Endothelial cell of umbilical vein (primary cell): ENCODE measurements around the gene RAD51B. TPM values are rescaled to one million over a fixed set of nuclear protein-coding genes. Genes with fewer than 3 reads are reported as not detected.

ENCODE experiments used
- BruUV-seq: library from RNA; stranded (reverse); fragments of 400-500 nt; replicated peaks from 2 replicates; lab custom pipeline; 2021; lab: Mats Ljungman, UMichigan
- CTCF ChIA-PET: fragments of 300-600, 350-600 bp; sonication (Branson Sonifier 250); formaldehyde crosslinking; loops from one replicate; lab custom pipeline; 2021; ENCODE audit warnings: antibody characterized with exemption, inconsistent platforms; lab: Charles Lee
- POLR2A ChIA-PET: fragments of 300-600, 350-600 bp; sonication (Branson Sonifier 250); formaldehyde crosslinking; loops from one replicate; lab custom pipeline; 2021; ENCODE audit warnings: antibody characterized with exemption, inconsistent platforms; lab: Charles Lee
- DNase-seq: peaks from one replicate; pipeline ENCODE4 v3.0.0-alpha.2; 2011; ENCODE audit warnings: low read depth, low spot score
- FAIRE-seq: peaks from 2 replicates; lab custom pipeline; 2011; peaks lifted over from hg19 to GRCh38; lab: Jason Lieb, UNC
- H2AFZ ChIP-seq: 2 replicates; pipeline ENCODE4 v1.6.0; 2012; ENCODE audit warnings: low read depth, low read length, control low read depth, inconsistent platforms
- H3K27ac ChIP-seq: 2 replicates; pipeline ENCODE4 v1.5.1; 2011; ENCODE audit warnings: low read depth, mild to moderate bottlenecking, control low read depth, low read length, moderate library complexity; ENCODE audit not compliant: insufficient read depth
- H3K27me3 ChIP-seq, 2 experiments: 2 replicates each; pipeline versions ENCODE4 v1.6.0 to v1.6.1; 2011; ENCODE audit warnings: low read length in 2 of 2, mixed read lengths in 1 of 2; ENCODE audit not compliant: control insufficient read depth in 2 of 2, insufficient read depth in 2 of 2
- H3K36me3 ChIP-seq, 2 experiments: 2 replicates in 1 of 2; 3 replicates in 1 of 2; pipeline ENCODE4 v1.5.1; 2011; ENCODE audit warnings: low read length in 2 of 2, mild to moderate bottlenecking in 1 of 2, moderate library complexity in 1 of 2; ENCODE audit not compliant: control insufficient read depth in 2 of 2, insufficient read depth in 2 of 2; ENCODE audit errors: extremely low read depth in 1 of 2
- H3K4me1 ChIP-seq: 3 replicates; pipeline ENCODE4 v1.5.1; 2011; ENCODE audit warnings: mild to moderate bottlenecking, low read length; ENCODE audit not compliant: control insufficient read depth, insufficient read depth; ENCODE audit errors: extremely low read depth
- H3K4me2 ChIP-seq: 2 replicates; pipeline ENCODE4 v1.6.1; 2011; ENCODE audit warnings: low read length, control low read depth, mixed read lengths; ENCODE audit not compliant: insufficient read depth
- H3K4me3 ChIP-seq, 3 experiments: fragments of 200-600 bp in 1 of 3; sonication (generic), shearing (Covaris generic) in 1 of 3; replicated peaks in 1 of 3; 2 replicates each; pipeline ENCODE4 v1.5.1; 2011 to 2016; ENCODE audit warnings: control low read depth in 3 of 3, low read length in 3 of 3, mild to moderate bottlenecking in 2 of 3, inconsistent platforms in 1 of 3, low read depth in 1 of 3, moderate library complexity in 1 of 3; ENCODE audit not compliant: insufficient read depth in 1 of 3
- H3K79me2 ChIP-seq: 2 replicates; pipeline ENCODE4 v1.6.0; 2012; ENCODE audit warnings: low read length, inconsistent platforms; ENCODE audit not compliant: control insufficient read depth, insufficient read depth
- H3K9ac ChIP-seq: replicated peaks from 2 replicates; pipeline ENCODE3; 2011; ENCODE audit warnings: low read length, control low read depth; ENCODE audit not compliant: insufficient read depth; ENCODE audit errors: extremely low read depth
- H3K9me1 ChIP-seq: replicated peaks from 3 replicates; pipeline ENCODE4 v1.6.0; 2011; ENCODE audit warnings: mild to moderate bottlenecking, low read length; ENCODE audit not compliant: control insufficient read depth, insufficient read depth; ENCODE audit errors: extremely low read depth
- H3K9me3 ChIP-seq: replicated peaks from 2 replicates; pipeline ENCODE4 v1.5.1; 2012; ENCODE audit warnings: low read length, inconsistent platforms; ENCODE audit not compliant: control insufficient read depth, insufficient read depth
- H4K20me1 ChIP-seq: replicated peaks from 2 replicates; pipeline ENCODE3; 2011; ENCODE audit warnings: mild to moderate bottlenecking, low read length; ENCODE audit not compliant: control insufficient read depth, insufficient read depth; ENCODE audit errors: extremely low read depth
- CTCF ChIP-seq, 2 donors: IDR thresholded peaks; 1 replicate in 1 of 2; 2 replicates in 1 of 2; pipeline ENCODE4 v1.5.1; 2011; ENCODE audit warnings: low read length in 2 of 2, mild to moderate bottlenecking in 2 of 2, moderate library complexity in 2 of 2, control low read depth in 1 of 2, inconsistent platforms in 1 of 2, low read depth in 1 of 2; ENCODE audit not compliant: insufficient read depth in 1 of 2; ENCODE audit errors: extremely low read depth in 1 of 2
- EZH2 ChIP-seq: IDR thresholded peaks from 2 replicates; pipeline ENCODE4 v1.6.1; 2012; ENCODE audit warnings: borderline replicate concordance, low read depth, mild to moderate bottlenecking, moderate library complexity, low read length, inconsistent platforms; ENCODE audit not compliant: severe bottlenecking
- FOS ChIP-seq: IDR thresholded peaks from 2 replicates; pipeline ENCODE4 v1.6.1; 2011; ENCODE audit warnings: mild to moderate bottlenecking, low read length, moderate library complexity, borderline replicate concordance; ENCODE audit not compliant: insufficient read depth
- GATA2 ChIP-seq: IDR thresholded peaks from 2 replicates; pipeline ENCODE4 v1.7.0; 2011; ENCODE audit warnings: low read depth, mild to moderate bottlenecking, moderate library complexity, mixed read lengths, low read length; ENCODE audit not compliant: insufficient read length, insufficient read depth
- JUN ChIP-seq: IDR thresholded peaks from 2 replicates; pipeline ENCODE4 v1.6.1; 2011; ENCODE audit warnings: borderline replicate concordance, low read depth; ENCODE audit not compliant: insufficient read length, insufficient read depth
- MYC ChIP-seq: IDR thresholded peaks from one replicate; pipeline ENCODE4 v1.6.1; 2011; ENCODE audit warnings: mild to moderate bottlenecking, low read depth, low read length
- POLR2A ChIP-seq: IDR thresholded peaks from 2 replicates; pipeline ENCODE4 v1.6.1; 2012; ENCODE audit warnings: low read depth, mild to moderate bottlenecking, control low read depth, low read length
- POLR2AphosphoS5 ChIP-seq: IDR thresholded peaks from 2 replicates; pipeline ENCODE4 v1.6.1; 2012; ENCODE audit warnings: low read depth, mild to moderate bottlenecking, control low read depth, low read length, moderate library complexity; ENCODE audit not compliant: insufficient read depth
- dilution Hi-C: fragments of 300-500 bp; cut with MboI; formaldehyde crosslinking; loops from one replicate; pipeline ENCODE4 v1.15.0; 2019; ENCODE audit warnings: low sequenced_read_pairs; ENCODE audit not compliant: extremely low pct_ligation_motif_present
- intact Hi-C: fragments of 100-400 bp; cut with micrococcal nuclease; formaldehyde crosslinking; loops from one replicate; pipeline ENCODE4 v1.10.0; 2022
- polyA plus RNA-seq, 4 experiments: library from polyadenylated mRNA; depleted of rRNA in 3 of 4; stranded (reverse) in 3 of 4; unstranded in 1 of 4; fragments of >200 nt; gene quantifications; 2 replicates each; pipeline versions ENCODE4 v1.2.1 to v1.2.3, GENCODE V29; 2011 to 2012; ENCODE audit warnings: missing spikeins in 1 of 4
- total RNA-seq: library from RNA; stranded (reverse); gene quantifications from 2 replicates; pipeline ENCODE4 v1.2.3, GENCODE V29; 2021
- TF ChIP-seq, protein P1 (sequence below): IDR thresholded peaks from 2 replicates; pipeline ENCODE4 v1.6.1; 2011; ENCODE audit not compliant: insufficient read depth, insufficient read length

RAD51B gene
- total and polyA plus RNA-seq, 2 donors (not counting 3 experiments of a cell fraction or from before 2014, with no cell fraction given) = 3.9 to 19.0 TPM

DNA sequence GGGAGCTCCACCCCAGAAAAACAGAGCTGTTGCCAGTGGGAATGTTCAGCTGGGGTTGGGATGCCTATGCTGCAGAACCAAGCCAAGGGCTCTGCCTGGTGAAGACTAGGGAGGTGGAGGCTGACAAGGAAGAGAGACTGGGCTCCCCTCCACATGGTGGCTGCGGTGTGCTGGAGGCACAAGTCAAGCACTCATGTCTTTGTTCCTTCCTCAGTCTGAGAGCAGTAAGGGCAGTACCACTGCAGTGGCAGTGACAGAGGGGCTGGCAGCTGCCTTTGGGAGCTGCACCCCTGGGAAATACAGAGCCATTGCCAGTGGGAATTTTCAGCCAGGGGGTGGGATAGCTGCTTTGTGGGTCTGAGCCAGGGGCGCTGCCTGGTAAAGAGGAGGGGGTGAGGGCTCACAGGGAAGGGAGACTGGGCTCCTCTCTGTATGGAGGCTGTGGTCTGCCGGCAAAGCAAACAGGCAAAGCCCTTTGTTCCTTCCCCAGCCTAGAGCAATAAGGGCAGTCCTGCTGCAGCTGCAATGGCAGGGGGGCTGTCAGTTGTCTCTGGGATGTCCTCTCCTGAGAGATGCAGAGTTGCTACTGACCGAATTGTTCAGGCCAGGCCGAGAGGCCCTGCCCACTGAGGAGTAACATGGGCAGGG lies 255.9 kb downstream of the RAD51B start:
- Histone ChIP-seq H3K9ac (no peak overlapping the region), H3K9me1 (no peaks in the 10 kb centered on the region), H3K27ac (no peak overlapping the region), H4K20me1 (no peaks in the 10 kb centered on the region), H3K79me2 (no peaks in the 10 kb centered on the region), H3K9me3 (no peaks in the 10 kb centered on the region), H2AFZ (no peak overlapping the region), H3K4me2 (no peak overlapping the region), H3K27me3 (no peaks in the 10 kb centered on the region), H3K36me3 (no peaks in the 10 kb centered on the region), H3K4me3 (no peak overlapping the region), H3K4me1 (no peaks in the 10 kb centered on the region)
- FAIRE-seq (no peak), DNase-seq (no peak)
- TF ChIP-seq, protein P1, sequence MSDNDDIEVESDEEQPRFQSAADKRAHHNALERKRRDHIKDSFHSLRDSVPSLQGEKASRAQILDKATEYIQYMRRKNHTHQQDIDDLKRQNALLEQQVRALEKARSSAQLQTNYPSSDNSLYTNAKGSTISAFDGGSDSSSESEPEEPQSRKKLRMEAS = no peak
- TF ChIP-seq POLR2A = no peak
- no peak for TF ChIP-seq EZH2
- no peak for TF ChIP-seq JUN
- intact Hi-C loops = no loop called here
- ChIA-PET POLR2A (no interaction called here), CTCF (no interaction called here)
- BruUV-seq = no TSS peak
- dilution Hi-C loops = no loop called here

- no peak for FAIRE-seq
- intact Hi-C loops (no loop called here), dilution Hi-C loops (no loop called here)
- no peaks in the 10 kb centered on the region for H4K20me1 ChIP-seq
- no peak overlapping the region for H3K27ac ChIP-seq
- no peak for DNase-seq
- no peaks in the 10 kb centered on the region for H3K9me1 ChIP-seq
- no peaks in the 10 kb centered on the region for H3K27me3 ChIP-seq
- BruUV-seq = no TSS peak
- TF ChIP-seq GATA2 (no peak), FOS (no peak), MYC (no peak), POLR2A (no peak), JUN (no peak), POLR2AphosphoS5 (no peak), EZH2 (no peak), CTCF (IDR thresholded peaks at IDR 0.05; ENCODE audit: extremely low read depth in 1 of 2, insufficient read depth in 1 of 2, low read depth in 1 of 2, low read length in 2 of 2) (no peak)
- TF ChIP-seq, protein P1 = no peak
- H3K4me2 ChIP-seq = no peak overlapping the region
- no peaks in the 10 kb centered on the region for H3K79me2 ChIP-seq
- no peak overlapping the region for H3K9ac ChIP-seq
- ChIA-PET POLR2A (no interaction called here), CTCF (interaction anchor here (0.6 kb wide), 1 partner anchor 132 kb away, joined by 3 read pairs; no protein-coding TSS in a partner anchor)
- no peak overlapping the region for H2AFZ ChIP-seq
- no peaks in the 10 kb centered on the region for H3K36me3 ChIP-seq
- H3K4me1 ChIP-seq = no peaks in the 10 kb centered on the region
- H3K4me3 ChIP-seq = no peak overlapping the region
- H3K9me3 ChIP-seq = no peaks in the 10 kb centered on the region
Observed at GRCh38 chr14:68076451-68076850, 256.9 kb downstream of the RAD51B start.
